Endometrial microvascular endothelial cells (primary cell): ENCODE data around the gene MTERF4. TPM values are rescaled to one million over a fixed set of nuclear protein-coding genes. Genes with fewer than 3 reads are reported as not detected.
"Not testable (repeated sequence)": the region's sequence is repeated elsewhere in the genome, so short reads cannot be mapped to it uniquely, and the experiment has no call there.

Experiments used
- in situ Hi-C: cut with HindIII; loops from 2 replicates; pipeline ENCODE4 v1.10.0; 2017; ENCODE audit warnings: low sequenced_read_pairs, low pct_unique_long_range_greater_than_20kb; ENCODE audit errors: inconsistent ontology term
- total RNA-seq: library from RNA; depleted of rRNA; stranded (reverse); fragments of >200 nt; gene quantifications from one replicate; pipeline ENCODE4 v1.2.3, GENCODE V29; 2015; ENCODE audit errors: inconsistent ontology term

MTERF4 gene
- total RNA-seq, 1 donor from 2014 or later: 37.3 TPM

DNA sequence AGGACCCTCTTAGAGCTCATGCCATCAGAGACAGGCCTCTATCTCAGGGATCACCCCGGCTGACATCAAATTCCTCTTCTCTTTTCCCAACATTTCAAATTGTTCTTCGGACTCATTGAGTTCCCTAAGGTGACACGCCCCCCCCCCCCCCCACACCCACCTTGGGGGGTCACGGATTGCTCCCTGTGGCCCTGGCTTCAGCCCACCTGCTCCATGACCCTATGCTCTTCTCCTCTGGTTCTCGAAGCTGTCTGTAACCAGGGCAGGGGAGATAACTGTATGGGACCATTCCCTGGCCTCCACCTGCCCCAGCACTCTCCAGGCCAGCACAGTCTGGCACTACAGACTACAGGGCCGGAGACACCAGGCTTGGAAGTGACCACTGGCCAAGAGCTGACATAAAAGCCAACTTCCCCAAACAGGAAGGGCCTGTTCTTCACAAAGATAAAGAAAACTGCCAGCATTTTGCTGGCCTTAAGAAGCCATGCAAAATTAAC is 7.1 kb downstream of the MTERF4 start:
- in situ Hi-C loops: no loop called here

DNA sequence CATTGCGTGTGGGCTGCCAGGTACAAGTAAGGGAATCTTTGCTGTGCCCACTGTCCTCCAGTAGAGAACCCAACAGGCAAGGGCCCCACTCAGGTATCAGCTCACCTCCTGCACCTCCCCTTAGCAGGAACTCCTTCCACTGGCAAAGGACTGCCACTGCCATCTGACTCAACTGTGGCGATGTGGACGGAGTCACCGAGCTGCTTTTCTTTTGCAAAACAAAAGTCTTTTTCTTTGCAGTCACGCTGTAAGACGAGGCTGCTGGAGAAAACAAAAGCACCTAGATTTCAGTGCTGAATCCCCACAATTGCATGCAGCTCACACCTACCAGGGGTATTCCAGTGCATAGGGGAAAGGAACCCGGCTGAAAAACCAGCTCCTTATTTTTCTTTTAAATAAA is 7.9 kb downstream of the MTERF4 start:
- in situ Hi-C loops: no loop called here

DNA sequence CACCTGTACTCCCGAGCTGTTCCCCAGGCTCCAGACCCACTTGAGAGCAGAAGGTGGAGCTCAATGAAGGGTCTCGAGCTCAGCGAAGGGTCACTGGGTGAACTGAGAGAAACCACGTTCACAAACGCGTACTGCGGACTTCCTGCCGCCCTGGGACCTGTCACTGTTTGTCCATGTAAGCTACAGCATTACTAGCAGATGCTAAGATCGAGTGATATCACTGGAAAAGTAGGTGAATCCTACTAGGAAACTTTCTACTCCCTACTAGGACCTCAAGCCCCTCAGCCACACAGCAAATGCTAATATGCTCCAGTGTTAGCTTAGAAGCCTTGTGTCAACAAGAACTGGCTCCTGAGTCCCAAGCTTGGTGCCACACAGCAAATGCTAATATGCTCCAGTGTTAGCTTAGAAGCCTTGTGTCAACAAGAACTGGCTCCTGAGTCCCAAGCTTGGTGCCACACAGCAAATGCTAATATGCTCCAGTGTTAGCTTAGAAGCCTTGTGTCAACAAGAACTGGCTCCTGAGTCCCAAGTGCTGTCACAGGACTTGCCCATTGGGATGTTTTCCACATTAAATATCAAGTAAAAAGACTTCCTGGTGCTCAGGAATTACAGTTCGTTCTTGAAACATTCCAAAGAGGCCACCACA is 8.8 kb downstream of the MTERF4 start:
- in situ Hi-C loops: not testable (repeated sequence)

DNA sequence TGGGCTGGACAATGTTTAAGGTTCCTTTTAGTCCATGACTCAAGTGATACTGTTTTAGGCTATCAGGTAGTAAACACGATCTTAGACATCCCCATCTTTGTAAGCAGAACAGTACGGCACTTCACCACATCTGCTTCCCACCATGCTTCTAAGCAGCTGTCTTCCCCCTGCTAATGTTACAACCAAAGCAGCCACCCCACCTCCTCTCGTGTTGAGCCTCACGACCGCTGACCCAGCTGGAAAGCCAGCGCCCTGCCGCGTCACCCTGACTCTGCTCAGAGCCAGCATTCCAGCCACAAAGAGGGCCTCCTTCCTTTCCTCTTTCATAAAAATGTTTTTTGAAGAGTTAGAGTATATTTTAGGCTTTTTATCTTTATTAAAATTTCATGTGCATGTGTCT is 9.4 kb downstream of the MTERF4 start:
- in situ Hi-C loops: no loop called here

DNA sequence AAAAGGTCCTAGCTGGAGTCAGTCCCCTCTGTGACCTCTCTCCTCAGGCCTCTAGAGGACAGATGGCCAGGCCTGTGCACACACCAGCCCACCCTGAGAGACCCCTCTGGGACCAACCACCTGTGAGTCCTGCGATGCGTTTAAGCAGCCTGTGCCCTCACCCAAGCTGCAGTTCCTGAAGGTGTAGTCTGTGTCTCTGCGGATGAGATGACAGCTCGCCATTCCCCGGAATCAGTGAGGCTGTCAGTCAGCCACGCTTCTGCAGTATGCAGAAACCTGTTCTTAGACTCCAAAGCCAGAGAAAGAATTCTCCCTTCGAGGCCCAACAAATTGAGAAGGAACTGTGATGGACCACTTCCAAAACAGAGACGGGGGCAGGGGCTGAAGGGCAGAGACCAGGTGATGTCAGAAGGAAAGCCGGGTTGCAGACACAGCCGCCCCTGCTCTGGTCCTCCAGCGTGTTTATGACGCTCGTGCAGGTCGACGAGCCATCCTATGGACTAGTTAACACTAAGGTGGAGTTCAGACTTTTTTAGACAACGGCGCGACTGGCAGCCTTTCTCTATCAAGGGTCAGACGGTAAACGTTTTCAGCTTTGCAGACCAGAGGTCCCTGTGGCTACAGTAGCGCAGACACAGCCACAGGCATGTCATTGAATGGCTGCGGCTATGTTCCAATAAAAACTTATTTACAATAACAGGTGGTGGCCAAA is 10.2 kb downstream of the MTERF4 start:
- in situ Hi-C loops: no loop called here

DNA sequence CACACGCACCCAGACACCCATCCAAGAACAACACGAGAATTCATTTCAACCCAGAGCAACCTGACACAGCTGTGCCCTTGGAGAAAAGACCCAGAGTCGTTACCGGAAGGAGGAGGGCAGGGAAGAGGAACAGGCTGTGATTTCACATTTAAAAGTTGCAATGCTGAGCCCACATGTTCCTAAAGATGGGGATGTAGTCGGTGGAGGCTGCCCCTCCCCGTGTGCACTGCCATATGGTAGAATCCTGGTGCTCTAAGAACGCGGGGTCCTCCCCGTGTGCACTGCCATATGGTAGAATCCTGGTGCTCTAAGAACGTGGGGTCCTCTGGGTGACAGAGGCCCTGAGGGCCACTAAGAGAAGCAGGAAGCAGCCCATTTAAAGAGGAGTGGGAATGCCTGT is 10.9 kb downstream of the MTERF4 start:
- in situ Hi-C loops: no loop called here

DNA sequence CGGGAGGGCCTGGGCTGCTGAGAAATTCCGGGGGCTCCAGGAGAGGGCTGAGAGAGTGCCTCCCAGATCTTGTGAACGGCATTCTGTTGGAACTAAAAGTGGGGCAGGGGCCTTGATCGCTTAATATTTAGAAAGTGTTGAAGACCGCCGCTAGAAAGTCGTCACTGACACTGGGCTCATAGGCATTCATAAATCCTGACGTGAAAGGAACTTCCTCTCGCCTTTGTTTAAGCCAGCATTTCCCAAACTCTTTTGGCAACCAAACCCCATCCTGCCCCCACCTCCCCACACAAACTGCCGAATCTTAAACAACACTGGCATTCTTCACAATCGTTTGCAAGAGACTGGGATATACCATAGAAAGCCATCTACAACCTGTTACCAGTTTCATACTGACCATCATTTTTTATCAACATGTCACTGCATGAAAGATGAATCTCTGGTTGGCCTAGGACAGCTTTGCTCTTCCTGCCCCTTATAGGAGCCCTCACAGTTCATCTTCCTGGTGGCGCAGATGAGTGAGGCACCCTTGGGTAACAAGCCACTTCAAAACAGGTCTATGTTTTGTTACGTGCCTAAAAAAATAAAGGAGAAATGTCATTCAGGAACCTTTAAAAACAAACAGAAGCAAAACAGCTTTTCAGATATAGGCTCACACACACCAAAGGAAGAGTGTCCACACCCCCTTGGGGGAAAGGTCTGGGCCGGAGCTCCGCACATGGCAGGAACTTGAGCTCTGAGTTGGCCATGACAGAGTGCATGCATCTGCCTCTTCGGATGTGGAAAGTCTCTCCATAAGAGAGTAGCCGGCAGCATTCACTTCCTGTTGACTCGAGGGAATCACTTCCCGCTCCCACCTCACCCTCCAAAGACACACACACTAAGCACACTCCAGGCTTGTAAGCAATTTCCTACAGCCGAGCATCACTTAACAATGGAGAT is 13.0 kb downstream of the MTERF4 start:
- in situ Hi-C loops: no loop called here

DNA sequence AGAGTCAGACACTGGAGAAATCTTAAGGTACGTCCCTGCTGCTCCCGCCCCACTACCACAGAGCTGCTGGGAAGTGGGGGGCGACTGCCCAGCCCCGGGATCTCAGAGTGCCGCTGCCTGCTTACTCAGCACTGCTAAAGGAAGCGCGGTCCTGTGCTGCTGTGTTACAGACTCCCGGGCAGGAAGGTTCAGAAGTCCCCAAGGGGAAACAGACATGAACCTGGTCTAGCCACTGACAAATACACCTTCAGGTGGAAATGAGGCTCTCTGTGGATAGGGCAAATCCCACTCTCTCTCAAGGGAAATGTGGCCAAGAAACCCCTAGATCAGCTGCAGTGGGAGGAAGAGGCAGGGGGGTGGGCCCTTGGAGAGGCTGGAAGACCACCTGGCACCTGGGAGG is 13.7 kb downstream of the MTERF4 start:
- in situ Hi-C loops: no loop called here

DNA sequence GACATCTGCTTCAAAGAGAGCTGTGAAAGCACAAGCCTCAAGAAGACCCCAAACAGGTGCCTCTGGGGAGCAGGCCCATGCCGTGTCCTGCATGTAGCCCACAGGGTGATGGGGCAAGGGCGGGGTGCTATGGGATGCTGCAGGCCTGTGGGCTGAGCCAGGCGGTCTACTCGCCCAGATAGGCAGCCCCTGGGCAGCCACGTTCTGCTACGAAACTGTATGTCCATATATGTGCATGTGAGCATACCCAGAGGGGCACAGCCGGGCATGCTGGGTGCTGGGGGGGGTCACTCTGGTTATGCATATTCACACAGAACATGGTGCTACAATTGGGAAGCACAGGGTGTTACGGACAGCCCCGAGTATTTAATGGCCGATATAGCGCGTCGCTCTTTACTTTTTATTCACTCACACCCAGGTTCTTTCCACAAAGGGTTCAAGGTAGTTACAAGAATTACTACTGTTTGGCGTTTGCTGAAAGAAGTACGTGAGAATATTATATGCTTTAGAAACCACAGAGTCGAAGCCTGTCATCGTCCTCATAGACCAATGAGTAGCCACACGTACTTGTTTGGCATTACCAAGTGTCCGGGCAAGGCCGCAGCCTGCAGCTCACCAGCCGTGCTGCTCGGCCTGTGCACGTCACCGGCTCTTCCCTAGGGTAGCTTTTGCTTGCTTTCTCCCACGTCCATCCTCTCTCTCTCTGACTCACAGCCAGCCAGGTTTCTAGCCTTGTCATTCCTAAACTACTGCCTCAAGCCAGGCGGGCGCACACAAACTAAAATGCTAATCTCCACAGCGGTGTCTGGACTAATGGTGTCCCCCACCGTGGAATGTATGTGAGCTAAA is 14.4 kb downstream of the MTERF4 start:
- in situ Hi-C loops: no loop called here

DNA sequence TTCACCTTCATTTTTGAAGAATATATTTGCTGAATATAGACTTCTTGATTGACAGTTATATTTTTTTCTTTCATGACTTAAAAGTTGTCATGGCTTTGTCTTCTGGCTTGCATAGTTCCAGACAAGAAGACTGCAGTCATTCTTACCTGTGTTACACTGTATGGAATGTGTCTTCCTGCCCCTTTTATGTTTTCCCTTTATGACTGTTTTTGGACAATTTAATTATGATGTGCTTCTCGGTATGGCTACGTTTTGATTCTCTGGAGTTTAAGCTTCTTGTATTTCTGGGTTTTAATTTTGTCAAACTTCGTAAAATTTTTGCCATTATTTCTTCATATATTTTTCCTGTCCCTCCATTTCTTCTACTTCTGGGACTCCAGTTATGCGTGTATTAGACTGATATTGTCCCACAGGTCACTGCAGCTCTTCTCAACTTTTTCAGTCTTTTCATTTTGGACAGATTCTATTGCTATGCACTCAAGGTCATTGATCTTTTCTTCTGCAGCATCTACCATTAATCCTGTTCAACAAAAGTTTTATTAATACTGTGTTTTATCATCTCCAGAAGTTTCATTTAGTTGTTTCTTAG is 17.1 kb downstream of the MTERF4 start:
- in situ Hi-C loops: no loop called here

DNA sequence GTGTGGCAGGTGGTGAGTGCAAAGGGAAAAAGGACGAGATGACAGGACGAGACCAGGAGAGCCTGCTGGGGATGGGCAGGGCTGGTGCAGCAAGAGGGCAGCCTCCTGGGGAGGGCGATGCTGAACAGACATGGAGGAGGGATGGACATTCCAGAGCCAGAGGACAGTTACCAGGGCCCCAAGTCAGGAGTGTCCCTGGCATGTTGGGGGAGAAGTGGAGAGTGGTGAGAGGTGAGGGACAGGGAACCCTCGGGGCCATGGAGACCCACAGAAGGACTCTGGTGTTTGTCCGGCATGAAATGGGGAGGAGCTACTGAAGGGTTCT is 19.0 kb downstream of the MTERF4 start:
- in situ Hi-C loops: no loop called here

DNA sequence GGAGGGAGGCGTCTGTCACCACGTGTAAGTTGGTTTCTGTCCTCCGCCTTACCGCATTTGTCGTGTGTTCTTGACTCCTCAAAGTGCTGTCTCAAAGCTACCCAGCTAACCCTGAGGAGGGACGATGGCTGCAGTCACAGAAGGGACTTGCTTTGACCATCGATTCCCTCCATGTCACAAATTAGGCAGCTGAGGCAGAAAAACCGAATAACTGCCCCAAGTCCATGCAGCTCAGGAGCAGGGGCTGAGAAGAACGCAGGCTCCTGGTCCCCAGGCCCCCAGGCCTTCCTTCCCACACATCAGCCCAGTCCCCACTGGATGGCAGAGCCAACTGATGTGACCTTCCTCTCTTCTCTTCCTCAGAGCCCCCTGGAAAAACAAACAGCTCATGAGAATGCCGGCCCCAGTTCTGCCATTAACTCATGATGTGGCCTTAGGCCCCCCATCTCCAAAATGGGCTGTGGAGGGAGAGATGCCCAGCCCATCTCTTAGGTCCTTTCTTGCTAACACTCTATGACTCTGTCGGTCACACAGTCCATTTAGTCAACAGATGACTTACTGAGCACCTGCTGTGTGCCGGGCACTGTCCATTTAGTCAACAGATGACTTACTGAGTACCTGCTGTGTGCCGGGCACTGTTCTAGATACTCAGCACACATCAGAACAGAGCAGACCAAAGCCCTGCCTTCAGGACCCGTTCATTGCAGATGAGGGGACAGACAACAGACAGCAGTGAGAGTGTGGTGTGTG is 19.6 kb downstream of the MTERF4 start:
- in situ Hi-C loops: no loop called here

DNA sequence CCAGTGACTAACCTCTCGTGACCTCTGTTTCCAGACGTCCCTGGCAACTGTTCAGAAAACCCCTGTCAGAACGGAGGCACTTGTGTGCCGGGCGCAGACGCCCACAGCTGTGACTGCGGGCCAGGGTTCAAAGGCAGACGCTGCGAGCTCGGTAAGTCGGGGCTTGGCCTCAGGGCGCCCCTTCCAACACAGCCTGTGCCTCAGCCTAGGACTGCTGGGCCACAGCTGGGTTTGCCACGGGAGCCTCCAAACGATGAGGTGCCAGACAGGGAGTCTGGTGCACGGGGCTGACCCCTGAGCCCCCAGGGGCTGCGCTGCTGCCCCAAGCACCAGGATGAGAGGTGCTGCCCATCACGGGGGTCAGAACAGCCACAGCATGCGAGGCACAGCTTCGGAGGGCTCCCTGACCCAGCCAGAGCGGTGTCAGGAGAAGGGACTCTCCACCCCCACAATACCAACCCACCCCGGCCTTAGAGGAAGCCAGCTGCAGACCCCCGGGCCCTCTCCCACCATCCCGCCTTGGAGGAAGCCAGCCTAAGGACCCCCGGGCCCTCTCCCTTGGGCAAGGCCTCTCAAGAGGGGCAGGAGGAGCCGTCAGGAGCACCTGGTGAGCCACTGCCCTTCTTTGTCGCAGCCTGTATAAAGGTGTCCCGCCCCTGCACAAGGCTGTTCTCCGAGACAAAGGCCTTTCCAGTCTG is 20.3 kb downstream of the MTERF4 start:
- in situ Hi-C loops: no loop called here

DNA sequence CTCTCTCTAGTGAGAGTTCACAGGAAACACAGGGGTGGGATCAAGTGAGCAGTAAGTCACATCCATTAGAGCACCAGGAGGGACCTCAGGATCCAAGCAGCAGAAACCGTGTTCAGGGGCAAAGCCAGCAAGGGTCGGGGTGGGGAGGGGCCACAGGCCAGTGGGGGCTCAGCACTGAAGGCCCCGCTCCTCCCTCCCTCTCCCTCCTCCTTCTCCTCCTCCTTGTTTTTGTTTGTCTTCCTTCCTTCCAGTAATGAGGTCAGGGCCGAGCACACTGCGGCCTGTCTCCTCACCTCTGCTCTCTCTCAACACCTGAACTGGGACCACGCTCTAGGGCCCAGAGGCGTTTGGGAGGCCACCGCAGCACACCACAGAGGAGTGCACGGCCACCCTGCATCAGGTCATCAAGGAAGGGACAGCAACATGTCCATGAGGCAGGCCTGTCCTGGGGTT is 20.9 kb downstream of the MTERF4 start:
- in situ Hi-C loops: no loop called here

DNA sequence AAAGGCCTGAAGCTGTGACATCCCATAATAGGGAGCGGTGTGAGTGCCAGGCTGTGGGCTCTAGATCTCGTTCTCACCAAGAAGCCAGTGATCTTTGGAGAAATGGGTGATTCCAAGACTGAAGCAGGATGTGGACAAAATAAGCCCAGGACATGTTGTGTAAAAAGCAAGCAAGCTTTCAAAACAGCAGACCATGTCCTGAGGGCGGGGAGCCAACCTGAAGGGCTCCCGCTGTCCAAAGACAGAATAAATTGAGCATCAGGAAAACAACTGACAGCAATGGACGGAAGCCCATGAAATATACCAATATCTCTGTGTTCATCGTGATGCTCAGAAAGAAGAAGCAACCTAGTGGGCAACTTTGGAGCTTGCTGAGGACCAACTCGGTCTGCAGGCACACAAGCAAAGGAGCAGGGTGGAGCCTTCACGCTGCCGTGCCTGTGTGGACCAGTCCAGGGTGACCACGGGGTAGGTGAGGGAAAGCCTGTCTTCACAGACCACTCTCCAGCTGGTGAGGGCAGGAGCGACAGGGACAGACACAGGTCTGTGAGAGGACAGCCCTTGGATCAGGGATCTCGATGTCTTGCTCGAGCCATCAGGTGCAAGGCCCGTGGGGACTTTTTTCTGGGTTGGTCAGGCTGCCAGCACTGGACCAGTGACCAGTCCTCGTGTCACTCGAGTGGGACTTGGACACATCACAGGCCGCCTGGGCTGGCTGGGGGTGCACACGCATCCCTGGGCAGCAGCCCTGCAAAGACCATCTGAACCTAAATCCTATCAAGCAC is 21.5 kb downstream of the MTERF4 start:
- in situ Hi-C loops: no loop called here

DNA sequence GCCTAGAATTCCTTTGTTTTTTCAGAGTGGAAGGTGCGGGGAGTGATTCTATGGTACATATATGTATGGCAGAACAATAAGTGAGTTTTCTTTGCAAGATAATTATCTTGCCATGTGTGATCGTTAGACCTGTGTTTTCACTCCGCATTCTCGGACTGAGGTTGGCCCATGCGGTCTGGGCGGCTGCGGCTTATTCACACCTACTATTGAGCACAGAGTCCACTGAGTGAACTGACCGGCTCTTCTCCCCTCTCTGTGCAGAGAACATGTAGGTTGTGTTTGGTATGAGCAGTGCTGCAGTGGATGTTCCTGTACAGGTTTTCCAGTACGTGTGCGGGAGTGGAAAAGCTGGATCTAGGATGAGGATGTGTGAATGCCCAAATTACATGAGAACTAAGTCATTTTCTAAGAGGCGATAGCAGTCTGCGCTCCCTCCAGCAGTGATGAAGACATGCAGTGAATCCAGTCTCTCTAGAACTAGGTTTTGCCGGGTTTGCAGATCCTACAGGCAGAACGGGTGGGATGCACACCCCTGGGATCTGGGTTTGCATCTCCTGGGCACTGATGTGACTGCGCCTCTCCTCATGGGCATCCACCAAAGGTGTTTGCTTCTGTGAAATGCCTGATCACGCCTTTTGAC is 27.1 kb downstream of the MTERF4 start:
- in situ Hi-C loops: no loop called here
